ENCODE measurements around the gene SCYL1.
A peak's percentile ranks its signal among the peaks of the same experiment; 100 is the strongest.
"Not testable (repeated sequence)": the region's sequence is repeated elsewhere in the genome, so short reads cannot be mapped to it uniquely, and the experiment has no call there.

The SCYL1 gene

GRCh38 chr11:65554842-65555430, 30.1 kb downstream of the SCYL1 start:
- no peak for DNase-seq (ENCODE audit: low read depth)

- DNase-seq (ENCODE audit: low read depth): peak; percentile 95
Measured at GRCh38 chr11:65555693-65556231, 30.9 kb downstream of the SCYL1 start.

DNA sequence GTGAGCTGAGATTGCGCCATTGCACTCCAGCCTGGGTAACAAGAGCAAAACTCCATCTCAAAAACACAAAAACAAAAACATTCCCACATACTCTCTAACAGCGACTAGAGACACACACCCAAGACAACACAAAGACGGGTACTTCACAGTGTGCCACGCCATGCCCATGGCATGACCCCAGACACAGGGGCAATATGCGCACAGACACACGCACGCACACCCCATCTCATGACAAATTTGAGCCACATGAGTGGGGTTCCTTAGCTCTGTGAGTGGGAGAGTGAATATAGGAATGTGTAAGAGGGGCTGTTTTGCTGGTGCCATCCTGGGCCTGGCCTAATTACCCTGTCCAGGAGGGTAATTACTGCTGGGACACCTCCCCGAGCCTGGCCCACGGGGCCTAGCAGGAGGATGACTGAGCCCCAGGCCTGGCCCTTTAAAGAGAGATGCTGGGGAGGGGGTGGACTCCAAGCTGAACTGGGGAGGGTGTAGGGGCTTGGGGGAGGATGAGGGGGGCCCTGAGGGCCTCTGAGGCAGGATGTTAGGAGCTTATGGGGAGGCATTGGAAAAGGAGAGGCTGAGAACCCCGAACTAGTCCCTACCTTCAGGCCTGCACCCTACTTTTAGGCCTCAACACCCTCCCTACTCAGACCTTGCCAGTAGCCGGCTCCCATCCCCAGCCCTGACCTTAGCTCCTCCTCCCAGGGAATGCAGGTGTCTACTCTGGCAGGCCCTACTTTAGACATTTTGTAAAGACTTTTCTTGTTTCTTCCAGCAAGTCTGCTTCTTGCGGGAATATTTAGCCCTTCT, 31.8 kb downstream of the SCYL1 start:
- no peak for DNase-seq (ENCODE audit: low read depth)

- DNase-seq (ENCODE audit: low read depth): peak; percentile 49
Measured at GRCh38 chr11:65557280-65558001, 32.6 kb downstream of the SCYL1 start.

GRCh38 chr11:65558002-65558929, 33.4 kb downstream of the SCYL1 start, which contains the start of gene LTBP3:
TSS of gene LTBP3 (minus strand) at chr11:65558359. CDS start at chr11:65557959, 400 bp downstream.
- DNase-seq (ENCODE audit: low read depth): peak; percentile 90

DNA sequence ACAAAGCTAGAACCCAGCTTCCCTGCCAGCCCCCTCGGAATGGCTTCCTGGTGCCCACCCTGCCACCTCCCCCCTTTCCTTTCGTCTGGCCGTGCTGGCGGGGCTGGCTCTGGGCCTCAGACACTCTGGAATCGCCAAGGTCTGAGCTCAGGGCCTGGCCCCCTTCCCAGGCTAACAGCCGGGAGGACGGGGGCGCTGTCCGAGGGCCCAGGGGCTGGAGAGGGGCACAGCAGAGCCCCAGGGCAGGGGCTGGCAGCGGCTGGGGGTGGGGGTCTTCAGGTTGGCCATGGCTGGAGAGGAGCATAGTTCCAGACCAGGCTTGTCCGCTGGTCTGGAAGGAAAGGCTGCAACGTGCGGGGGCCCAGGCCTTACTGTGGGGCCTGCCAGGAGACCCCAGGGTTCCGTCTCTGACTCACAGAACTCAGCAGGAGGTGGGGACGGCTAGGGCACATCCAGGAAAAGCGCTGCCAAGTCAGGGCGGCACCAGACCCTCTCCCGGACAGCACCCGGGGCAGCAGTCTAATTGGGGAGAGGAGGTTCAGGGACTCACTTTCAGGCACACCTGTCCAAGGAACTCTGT, 34.1 kb downstream of the SCYL1 start:
- DNase-seq (ENCODE audit: low read depth): peak; percentile 43

DNA sequence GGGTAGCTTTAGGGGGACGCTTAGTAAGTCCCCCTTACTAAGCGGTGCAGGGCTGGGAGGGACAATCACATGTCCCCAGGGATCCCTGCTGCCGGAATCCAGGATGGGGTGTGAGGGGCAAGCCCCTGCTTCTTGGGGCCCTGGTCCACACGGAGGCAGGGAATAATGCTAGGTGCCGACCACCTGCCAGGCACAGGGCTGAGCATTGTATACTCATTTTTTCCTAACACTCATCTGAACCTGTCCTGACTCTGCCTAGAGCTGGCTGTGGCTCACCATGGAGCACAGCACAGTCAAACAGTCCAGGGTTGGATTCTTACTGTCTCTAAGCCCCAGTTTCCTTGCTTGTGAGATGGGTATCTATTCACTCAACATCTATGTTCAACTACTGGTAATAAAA, 34.7 kb downstream of the SCYL1 start:
- DNase-seq (ENCODE audit: low read depth): no peak

- DNase-seq (ENCODE audit: low read depth): peak; percentile 71
Measured at GRCh38 chr11:65559951-65560537, 35.2 kb downstream of the SCYL1 start.

DNA sequence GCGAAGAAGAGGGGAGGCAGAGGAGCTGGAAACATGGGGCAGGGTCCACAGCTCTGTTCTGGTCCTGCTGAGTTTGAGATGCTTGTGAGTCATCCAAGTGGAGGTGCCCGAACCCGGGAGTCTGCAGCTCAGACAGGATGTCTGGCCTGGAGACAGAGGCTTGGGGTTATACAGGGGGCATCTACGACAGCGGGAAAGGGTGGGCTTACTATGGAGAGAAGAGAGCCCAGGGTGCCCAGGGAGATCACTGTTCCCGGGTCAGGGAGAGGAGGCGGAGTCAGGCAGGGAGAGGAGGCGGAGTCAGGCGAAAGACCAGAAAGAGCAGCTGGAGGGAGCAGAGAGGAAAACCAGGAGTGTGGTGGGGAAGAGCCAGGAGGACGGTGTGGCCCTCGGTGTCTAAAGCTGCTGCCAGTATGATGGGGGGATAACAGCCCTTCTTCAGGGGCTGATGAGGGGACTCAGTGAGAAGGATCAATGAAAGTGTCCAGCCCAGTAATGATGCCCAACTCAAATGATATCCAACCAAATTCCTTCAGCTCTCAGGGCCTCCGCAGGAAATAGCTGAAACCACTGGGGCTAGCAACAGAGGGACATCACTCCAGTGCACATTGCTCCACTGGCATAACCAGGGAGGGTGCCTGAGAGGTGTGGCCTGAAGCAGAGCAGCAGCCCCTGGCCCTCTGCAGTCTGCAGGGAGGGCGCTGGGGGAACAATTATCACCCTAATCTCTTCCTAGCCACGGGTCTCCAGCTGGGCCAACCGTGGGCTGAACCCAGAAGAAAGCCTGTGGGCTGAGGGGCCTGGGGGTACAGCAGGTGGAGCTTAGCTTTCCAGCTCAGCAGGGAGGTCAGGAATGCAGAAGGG, 35.9 kb downstream of the SCYL1 start:
- peak; percentile 81 for DNase-seq (ENCODE audit: low read depth)

DNA sequence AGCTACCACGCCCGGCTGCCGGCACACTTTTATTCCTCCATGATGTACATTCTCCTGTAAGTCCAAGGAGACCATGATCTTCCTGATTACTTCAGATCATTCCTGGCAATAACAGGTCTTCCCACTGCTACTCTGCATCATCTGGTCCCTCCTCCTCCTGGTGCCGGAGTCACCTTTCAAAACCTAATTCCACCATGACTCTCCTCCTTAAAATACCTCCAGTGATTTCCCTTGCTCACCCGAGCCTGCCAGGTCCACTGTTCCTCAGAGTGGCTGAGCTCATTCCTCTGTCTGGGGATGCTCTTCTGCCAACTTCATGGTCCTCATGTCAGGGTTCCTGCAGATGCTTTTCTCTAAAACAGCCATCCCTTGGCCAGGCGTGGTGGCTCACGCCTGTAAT, 37.1 kb downstream of the SCYL1 start:
- no peak for DNase-seq (ENCODE audit: low read depth)

- DNase-seq (ENCODE audit: low read depth): no peak
Measured at GRCh38 chr11:65562788-65563187, 37.9 kb downstream of the SCYL1 start.

GRCh38 chr11:65563601-65564000, 38.7 kb downstream of the SCYL1 start:
- DNase-seq (ENCODE audit: low read depth): no peak

GRCh38 chr11:65564879-65565559, 40.1 kb downstream of the SCYL1 start:
- DNase-seq (ENCODE audit: low read depth): not testable (repeated sequence)

- peak; percentile 54 for DNase-seq (ENCODE audit: low read depth)
Measured at GRCh38 chr11:65565624-65566453, 41.0 kb downstream of the SCYL1 start.

DNA sequence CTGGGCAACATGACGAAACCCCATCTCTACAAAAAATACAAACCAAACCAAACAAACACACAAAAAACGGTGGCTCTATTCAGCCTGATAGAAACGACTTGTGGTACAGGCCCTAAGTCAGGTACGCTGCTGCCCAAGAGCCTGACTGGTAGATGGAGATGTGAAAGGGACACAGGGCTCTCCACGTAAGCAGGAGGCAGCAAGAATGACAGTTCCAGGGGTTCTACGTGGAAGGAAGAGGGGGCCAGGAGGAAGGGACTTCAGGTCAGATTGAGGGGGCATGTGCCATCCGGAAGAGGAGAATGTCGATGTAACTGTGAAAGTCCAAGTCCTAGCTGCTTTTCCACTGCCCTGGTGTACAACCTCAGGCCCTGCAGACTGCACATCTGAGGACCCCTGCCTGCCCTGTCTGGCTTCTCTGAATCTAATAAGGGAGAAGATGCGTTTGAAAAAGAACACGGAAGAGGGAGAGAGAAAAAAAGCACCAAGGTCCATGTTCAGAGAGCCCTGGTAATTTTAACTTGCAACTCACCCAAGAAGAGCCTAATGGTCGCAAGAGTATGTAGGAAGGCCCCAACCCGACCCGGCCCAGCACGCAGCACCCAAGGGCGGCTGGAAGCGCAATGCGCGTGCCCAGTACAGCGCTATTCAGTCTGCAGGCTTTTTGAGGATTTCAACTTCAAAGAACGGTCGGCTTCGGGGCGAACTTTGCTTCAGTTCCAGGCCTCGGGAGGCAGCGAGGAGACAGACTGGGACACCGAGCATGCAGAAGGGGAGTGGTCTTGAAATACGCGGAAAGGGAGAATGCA, 44.5 kb downstream of the SCYL1 start:
- no peak for DNase-seq (ENCODE audit: low read depth)

GRCh38 chr11:65569973-65570918, 45.4 kb downstream of the SCYL1 start, which contains the start of gene ZNRD2:
TSS of gene ZNRD2 (plus strand) at chr11:65570477. CDS start at chr11:65570492, 15 bp downstream.
- DNase-seq (ENCODE audit: low read depth): peak; percentile 99

All from EH (cell line).